Measurements from ENCODE around the gene DHX36.

Gene DHX36

DNA sequence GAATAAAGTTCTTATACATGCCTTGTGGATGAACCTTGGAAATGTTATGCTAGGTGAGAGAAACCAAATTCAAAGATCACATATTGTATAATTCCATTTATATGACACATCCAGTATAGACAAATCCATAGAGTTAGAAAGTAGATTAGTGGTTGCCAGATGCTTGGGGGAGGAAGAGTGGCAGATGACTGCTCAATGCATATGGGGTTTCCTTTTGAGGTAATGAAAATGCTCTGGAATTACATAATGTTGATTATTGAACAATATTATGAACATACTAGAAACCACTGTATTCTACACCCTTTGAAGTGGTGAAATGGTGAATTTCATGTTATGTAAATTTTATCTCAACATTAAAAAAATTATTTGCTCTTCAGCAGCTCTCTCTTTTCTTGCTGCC lies 100.8 kb downstream of the DHX36 start:
- DNase-seq, result no peak

Data from CD4-positive, alpha-beta T cell treated with Interleukin-1 beta for 1 hour (primary cell).